ENCODE data around the gene EIF3A.
A peak's percentile ranks its signal among the peaks of the same experiment; 100 is the strongest.
"Not testable (repeated sequence)": the region's sequence is repeated elsewhere in the genome, so short reads cannot be mapped to it uniquely, and the experiment has no call there.

EIF3A gene

DNA sequence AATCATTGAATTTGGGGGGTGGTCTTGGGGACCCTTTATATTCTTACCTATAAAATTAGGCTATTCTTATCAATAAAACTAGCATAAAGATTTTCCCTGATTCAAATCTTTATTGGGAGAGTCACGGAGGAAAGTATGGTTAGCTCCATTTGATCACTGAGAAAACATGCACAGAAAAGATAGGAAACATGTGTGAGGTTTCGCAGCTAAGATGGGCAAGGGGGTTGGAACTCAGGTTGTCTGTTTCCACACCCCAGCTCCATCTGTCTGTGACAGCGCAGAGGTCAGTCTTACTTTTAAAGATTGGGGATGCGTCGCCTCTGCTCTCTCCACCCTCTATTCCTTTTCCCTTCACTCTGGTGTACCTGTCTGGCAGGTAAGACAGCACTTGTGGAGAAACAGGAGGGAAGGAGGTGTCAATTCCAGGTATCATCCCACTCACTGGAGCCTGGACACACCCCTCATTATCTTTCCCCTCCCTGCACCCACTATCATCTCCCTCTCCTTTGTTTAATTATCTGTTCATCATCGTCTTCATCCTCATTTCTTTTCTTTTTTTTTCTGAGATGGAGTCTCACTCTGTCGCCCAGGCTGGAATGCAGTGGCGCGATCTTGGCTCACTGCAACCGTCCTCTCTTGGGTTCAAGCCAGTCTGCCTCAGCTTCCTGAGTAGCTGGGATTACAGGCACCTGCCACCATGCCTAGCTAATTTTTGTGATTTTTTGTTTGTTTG is 20.9 kb upstream of the EIF3A start:
- DNase-seq (ENCODE audit: insufficient read length, low spot score) (no peak), FAIRE-seq (no peak)
- TF ChIP-seq POLR2AphosphoS5 (IDR thresholded peaks at IDR 0.05; ENCODE audit: low read depth, low read length) (no peak), POLR2A (IDR thresholded peaks at IDR 0.05; ENCODE audit: low read depth, low read length) (no peak), PAX5 (IDR thresholded peaks at IDR 0.05; ENCODE audit: insufficient read depth, low read length, severe bottlenecking) (no peak), POU2F2 (IDR thresholded peaks at IDR 0.05; ENCODE audit: low read depth, low read length) (no peak), SPI1 (IDR thresholded peaks at IDR 0.05; ENCODE audit: low read depth, low read length) (no peak)

DNA sequence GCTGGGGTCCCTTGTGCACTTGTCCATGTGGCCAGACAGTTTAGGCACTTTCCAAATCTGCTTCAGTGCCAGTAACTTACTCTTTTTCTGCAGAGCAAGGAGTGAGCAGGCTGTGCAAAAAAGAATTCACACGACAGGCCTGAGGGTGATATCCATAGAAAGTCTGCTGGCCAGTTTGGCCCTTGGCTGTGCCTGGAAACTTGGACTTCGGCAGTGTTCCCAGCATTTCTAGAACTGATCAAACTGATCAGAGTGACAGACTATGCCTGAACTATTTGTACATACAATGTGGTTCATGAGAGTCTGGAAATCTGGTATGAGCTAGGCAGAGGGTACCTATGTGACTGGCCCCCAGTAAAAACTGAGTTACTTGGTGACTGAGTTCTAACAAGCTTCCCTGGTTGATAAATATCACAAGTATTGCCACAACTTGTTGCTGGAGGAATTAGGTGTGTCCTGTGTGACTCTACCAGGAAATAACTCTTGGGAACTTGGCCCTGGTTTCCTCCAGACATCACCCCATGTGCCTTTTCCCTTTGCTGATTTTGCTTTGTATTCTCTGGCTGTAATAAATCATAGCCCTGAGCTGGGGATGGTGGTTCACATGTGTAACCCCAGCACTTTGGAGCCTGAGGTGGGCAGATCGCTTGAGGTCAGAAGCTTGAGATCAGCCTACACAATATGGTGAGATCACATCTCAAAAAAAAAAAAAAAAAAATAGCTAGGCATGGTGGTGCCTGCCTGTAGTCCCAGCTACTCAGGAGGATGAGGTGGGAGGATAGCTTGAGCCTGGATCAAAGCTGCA is 20.0 kb upstream of the EIF3A start:
- FAIRE-seq (no peak), DNase-seq (ENCODE audit: insufficient read length, low spot score) (no peak)
- TF ChIP-seq TAF1 (IDR thresholded peaks at IDR 0.05; ENCODE audit: low read depth, low read length) (no peak), POU2F2 (IDR thresholded peaks at IDR 0.05; ENCODE audit: low read depth, low read length) (no peak)

DNA sequence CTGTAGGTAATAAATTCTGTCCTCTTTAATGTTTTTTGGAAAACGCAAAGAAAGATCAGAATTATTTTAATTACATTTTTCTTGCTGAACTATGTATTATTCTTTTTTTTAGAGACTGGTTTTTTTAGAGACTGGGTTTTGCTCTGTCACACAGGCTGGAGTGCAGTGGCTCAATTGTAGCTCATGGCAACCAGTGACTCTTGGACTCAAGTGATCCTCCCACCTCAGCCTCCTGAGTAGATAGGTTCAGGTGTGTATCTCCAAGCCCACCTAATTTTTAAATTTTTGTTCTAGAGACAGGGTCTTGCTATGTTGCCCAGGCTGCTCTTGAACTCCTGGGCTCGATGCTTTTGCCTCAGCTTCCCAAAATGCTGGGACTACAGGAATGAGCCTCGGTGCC is 18.0 kb upstream of the EIF3A start:
- DNase-seq (ENCODE audit: insufficient read length, low spot score) (no peak), FAIRE-seq (no peak)
- TF ChIP-seq POLR2A (IDR thresholded peaks at IDR 0.05; ENCODE audit: low read depth, low read length) (no peak), POLR2AphosphoS5 (IDR thresholded peaks at IDR 0.05; ENCODE audit: low read depth, low read length) (no peak), TAF1 (IDR thresholded peaks at IDR 0.05; ENCODE audit: low read depth, low read length) (no peak), SPI1 (IDR thresholded peaks at IDR 0.05; ENCODE audit: low read depth, low read length) (no peak), PAX5 (IDR thresholded peaks at IDR 0.05; ENCODE audit: insufficient read depth, low read length, severe bottlenecking) (no peak), POU2F2 (IDR thresholded peaks at IDR 0.05; ENCODE audit: low read depth, low read length) (no peak)

DNA sequence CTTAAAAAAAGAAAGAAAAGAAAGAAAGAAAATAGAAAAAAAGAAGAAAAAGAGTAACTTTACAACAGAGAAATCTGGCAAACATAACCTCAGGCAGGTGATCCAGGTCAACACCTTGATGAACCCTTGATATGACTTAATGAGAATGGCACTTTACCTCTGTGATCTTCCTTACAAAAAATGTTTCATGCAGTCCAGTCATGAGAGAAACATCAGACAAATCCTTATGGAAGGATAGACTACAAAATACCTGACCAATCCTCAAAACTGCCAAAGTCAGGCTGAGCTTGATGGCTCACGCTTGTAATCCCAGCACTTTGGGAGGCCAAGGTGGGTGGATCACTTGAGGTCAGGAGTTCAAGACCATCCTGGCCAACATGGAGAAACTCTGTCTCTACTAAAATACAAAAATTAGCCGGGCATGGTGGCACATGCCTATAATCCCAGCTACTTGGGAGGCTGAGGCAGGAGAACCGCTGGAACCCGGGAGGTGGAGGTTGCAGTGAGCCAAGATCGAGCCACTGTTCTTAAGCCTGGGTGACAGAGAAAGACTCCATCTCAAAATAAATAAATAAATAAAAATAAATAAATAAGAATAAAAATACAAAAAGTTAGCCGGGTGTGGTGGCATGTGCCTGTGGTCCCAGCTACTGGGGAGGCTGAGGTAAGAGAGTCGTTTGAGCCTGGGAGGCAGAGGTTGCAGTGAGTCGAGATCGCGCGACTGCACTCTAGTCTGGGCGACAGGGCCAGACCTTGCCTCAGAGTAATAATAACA is 16.2 kb upstream of the EIF3A start:
- FAIRE-seq; DNase-seq (ENCODE audit: insufficient read length, low spot score): not testable (repeated sequence)

DNA sequence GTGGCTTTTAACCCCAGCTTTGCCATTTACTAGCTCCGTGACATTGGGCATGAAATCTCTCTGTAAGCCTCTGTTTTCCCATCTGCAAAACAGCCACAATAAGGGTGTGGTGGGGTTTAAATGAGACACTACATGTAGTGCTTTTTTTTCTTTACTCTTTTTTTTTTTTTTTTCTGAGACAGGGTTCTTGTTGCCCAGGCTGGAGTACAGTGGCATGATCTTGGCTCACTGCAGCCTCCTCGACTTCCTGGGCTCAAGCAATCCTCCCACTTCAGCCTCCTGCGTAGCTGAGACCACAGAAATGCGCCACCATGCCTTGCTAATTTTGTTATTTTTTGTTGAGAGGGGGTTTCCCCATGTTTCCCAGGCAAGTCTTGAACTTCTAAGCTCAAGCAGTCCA is 15.0 kb upstream of the EIF3A start:
- DNase-seq (ENCODE audit: insufficient read length, low spot score) (no peak), FAIRE-seq (no peak)
- TF ChIP-seq SPI1 (IDR thresholded peaks at IDR 0.05; ENCODE audit: low read depth, low read length) (no peak), POLR2A (IDR thresholded peaks at IDR 0.05; ENCODE audit: low read depth, low read length) (no peak), POU2F2 (IDR thresholded peaks at IDR 0.05; ENCODE audit: low read depth, low read length) (no peak), PAX5 (IDR thresholded peaks at IDR 0.05; ENCODE audit: insufficient read depth, low read length, severe bottlenecking) (no peak)

DNA sequence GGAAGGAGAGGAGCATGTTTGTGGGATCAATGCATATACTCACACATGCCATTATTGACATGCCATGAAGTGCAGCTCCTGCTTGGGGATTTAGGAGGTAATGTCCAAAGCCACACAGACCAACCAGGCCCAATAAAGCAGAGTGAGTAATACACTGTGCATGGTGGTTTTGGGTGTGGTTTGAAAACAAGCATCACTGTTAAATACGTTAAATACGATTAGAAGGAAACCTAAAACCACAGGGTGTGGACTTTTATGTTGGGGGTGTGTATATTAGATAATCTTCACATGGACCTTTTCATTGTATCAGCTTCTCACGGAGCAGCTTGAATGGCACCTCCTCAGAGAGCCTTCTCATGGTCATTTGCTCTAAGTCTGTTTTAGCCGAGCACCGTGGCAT is 10.4 kb upstream of the EIF3A start:
- peak; percentile 40 for FAIRE-seq
- TF ChIP-seq POLR2AphosphoS5 (IDR thresholded peaks at IDR 0.05; ENCODE audit: low read depth, low read length), result no peak
- TF ChIP-seq POLR2A (IDR thresholded peaks at IDR 0.05; ENCODE audit: low read depth, low read length), result no peak
- TF ChIP-seq PAX5 (IDR thresholded peaks at IDR 0.05; ENCODE audit: insufficient read depth, low read length, severe bottlenecking), result no peak
- TF ChIP-seq POU2F2 (IDR thresholded peaks at IDR 0.05; ENCODE audit: low read depth, low read length), result no peak
- TF ChIP-seq TAF1 (IDR thresholded peaks at IDR 0.05; ENCODE audit: low read depth, low read length), result no peak
- TF ChIP-seq SPI1 (IDR thresholded peaks at IDR 0.05; ENCODE audit: low read depth, low read length), result no peak

DNA sequence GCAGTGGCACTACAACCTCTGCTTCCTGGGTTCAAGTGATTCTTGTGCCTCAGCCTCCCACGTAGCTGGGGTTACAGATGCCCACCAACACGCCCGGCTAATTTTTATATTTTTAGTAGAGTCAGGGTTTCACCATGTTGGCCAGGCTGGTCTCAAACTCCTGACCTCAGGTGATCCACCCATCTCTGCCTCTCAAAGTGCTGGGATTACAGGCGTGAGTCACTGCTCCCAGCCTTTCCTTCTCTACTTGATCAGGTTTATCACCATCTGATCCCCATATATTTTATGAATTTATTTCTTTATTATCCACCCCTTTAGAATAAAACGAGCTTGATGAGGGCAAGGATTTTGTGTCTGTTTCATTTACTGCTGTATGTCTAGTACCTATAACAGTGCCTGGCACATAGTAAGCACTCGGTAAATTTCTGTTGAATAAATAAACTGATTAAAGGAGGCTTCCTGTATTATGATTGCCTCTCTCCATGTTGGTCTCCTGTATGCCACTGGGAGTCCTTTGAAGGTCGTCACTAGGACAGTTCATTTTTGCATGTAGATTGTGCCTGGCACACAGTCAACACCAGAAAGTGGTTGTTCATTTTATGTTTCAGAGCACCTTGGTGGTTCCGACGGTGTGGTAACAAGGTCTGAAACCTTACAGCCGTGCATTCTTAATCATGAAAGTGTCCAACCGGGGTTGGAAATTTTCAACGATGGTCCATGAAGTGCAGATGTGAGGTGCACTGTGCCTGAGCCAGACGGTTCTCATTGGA is 9.6 kb upstream of the EIF3A start:
- DNase-seq (ENCODE audit: insufficient read length, low spot score), result no peak

More for the DNA sequence above, 10.4 kb upstream of the EIF3A start:
- DNase-seq (ENCODE audit: insufficient read length, low spot score), result no peak

DNA sequence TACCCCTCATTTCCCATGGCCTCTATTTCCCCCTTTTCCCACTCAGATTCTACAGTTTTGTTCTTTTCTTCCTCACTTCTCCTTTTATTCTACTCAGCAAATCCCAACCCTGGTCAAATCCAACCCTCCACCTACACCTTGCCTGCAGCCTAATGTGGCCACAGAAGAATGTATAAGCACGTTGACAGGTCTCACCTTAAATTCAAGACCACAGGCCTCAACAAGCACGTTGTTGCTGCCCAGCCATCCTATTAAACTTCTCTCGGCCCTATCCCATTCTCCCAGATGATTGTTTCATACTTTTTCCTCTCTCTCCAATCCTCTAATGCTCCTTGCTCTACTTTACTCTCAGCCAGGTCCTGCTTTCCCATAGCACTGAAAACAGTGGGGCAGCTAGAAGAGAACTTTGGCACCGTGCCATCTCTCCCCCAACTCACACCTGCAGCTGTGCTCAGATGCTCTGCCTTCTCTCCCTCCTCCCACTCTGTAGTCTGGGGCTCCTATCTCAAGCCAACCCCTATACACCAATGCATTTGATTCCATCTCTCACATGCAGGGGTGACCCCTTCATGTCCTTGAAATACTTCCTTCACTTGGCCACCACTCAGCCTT is 6.8 kb upstream of the EIF3A start:
- FAIRE-seq (no peak), DNase-seq (ENCODE audit: insufficient read length, low spot score) (no peak)
- no peak for TF ChIP-seq POLR2A (IDR thresholded peaks at IDR 0.05; ENCODE audit: low read depth, low read length)
- peak; percentile 56 for TF ChIP-seq SPI1 (IDR thresholded peaks at IDR 0.05; ENCODE audit: low read depth, low read length)

More for the DNA sequence above, 9.6 kb upstream of the EIF3A start:
- TF ChIP-seq POLR2AphosphoS5 (IDR thresholded peaks at IDR 0.05; ENCODE audit: low read depth, low read length) (no peak), POLR2A (IDR thresholded peaks at IDR 0.05; ENCODE audit: low read depth, low read length) (no peak), POU2F2 (IDR thresholded peaks at IDR 0.05; ENCODE audit: low read depth, low read length) (no peak), PAX5 (IDR thresholded peaks at IDR 0.05; ENCODE audit: insufficient read depth, low read length, severe bottlenecking) (no peak), SPI1 (IDR thresholded peaks at IDR 0.05; ENCODE audit: low read depth, low read length) (no peak)
- FAIRE-seq, result no peak

DNA sequence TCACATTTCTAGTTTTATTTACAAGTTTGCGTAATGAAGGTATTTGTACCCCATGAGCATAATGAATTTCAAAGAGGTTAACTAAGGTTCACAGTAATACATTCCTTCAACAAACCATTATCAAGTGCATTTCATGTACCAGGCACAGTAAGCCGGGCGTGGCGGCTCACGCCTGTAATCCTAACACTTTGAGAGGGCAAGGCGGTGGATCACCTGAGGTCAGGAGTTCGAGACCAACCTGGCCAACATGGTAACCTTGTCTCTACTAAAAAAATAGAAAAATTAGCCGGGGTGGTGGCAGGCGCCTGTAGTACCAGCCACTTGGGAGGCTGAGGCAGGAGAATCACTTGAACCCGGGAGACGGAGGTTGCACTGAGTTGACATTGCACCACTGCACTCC is 4.3 kb upstream of the EIF3A start:
- DNase-seq (ENCODE audit: insufficient read length, low spot score), result no peak
- no peak for FAIRE-seq
- no peak for TF ChIP-seq POU2F2 (IDR thresholded peaks at IDR 0.05; ENCODE audit: low read depth, low read length)
- no peak for TF ChIP-seq SPI1 (IDR thresholded peaks at IDR 0.05; ENCODE audit: low read depth, low read length)
- no peak for TF ChIP-seq PAX5 (IDR thresholded peaks at IDR 0.05; ENCODE audit: insufficient read depth, low read length, severe bottlenecking)
- no peak for TF ChIP-seq POLR2AphosphoS5 (IDR thresholded peaks at IDR 0.05; ENCODE audit: low read depth, low read length)
- no peak for TF ChIP-seq TAF1 (IDR thresholded peaks at IDR 0.05; ENCODE audit: low read depth, low read length)
- TF ChIP-seq POLR2A (IDR thresholded peaks at IDR 0.05; ENCODE audit: low read depth, low read length), result no peak
